H1 (cell line): ENCODE data around the gene BCL11A. TPM values are rescaled to one million over a fixed set of nuclear protein-coding genes. Genes with fewer than 3 reads are reported as not detected.

Experiments
- CTCF ChIA-PET: fragments of 300-600 bp; sonication (Branson Sonifier 250); formaldehyde crosslinking; loops from one replicate; lab custom pipeline; 2021; ENCODE audit not compliant: partially characterized antibody; lab: Charles Lee
- POLR2A ChIA-PET: fragments of 300-600 bp; sonication (Branson Sonifier 250); formaldehyde crosslinking; loops from one replicate; lab custom pipeline; 2021; ENCODE audit warnings: inconsistent platforms; ENCODE audit not compliant: partially characterized antibody; lab: Charles Lee
- DNase-seq, 2 experiments: peaks; one replicate each; pipeline versions ENCODE4 v3.0.0 to v3.0.0-alpha.2; 2010 to 2022; ENCODE audit warnings: low spot score in 2 of 2, low read depth in 1 of 2, mixed read lengths in 1 of 2
- FAIRE-seq: peaks from 2 replicates; lab custom pipeline; 2011; peaks lifted over from hg19 to GRCh38; lab: Jason Lieb, UNC
- H2AFZ ChIP-seq: 2 replicates; pipeline ENCODE4 v1.8.1; 2012; ENCODE audit warnings: low read length, inconsistent platforms
- H2AK5ac ChIP-seq: 2 replicates; pipeline ENCODE4 v1.6.1; 2013; ENCODE audit warnings: low read depth, low read length
- H2BK120ac ChIP-seq: replicated peaks from 2 replicates; pipeline ENCODE3; 2013; ENCODE audit warnings: low read depth, low read length, inconsistent platforms
- H2BK12ac ChIP-seq: 2 replicates; pipeline ENCODE4 v1.6.1; 2013; ENCODE audit warnings: low read depth, low read length
- H2BK15ac ChIP-seq: 2 replicates; pipeline ENCODE4 v1.6.1; 2013; ENCODE audit warnings: low read length
- H2BK20ac ChIP-seq: 2 replicates; pipeline ENCODE4 v1.6.1; 2013; ENCODE audit warnings: low read length
- H2BK5ac ChIP-seq: 2 replicates; pipeline ENCODE4 v1.6.1; 2013; ENCODE audit warnings: low read depth, low read length
- H3K14ac ChIP-seq: 2 replicates; pipeline ENCODE4 v1.6.1; 2013; ENCODE audit warnings: inconsistent platforms; ENCODE audit not compliant: insufficient read length
- H3K18ac ChIP-seq: 2 replicates; pipeline ENCODE4 v1.6.1; 2013; ENCODE audit warnings: low read length; ENCODE audit errors: extremely low read depth
- H3K23ac ChIP-seq: 2 replicates; pipeline ENCODE4 v1.6.1; 2013; ENCODE audit warnings: inconsistent platforms; ENCODE audit not compliant: insufficient read length
- H3K23me2 ChIP-seq: 2 replicates; pipeline ENCODE4 v1.6.1; 2013; ENCODE audit warnings: low read depth, low read length
- H3K27ac ChIP-seq: 2 replicates; pipeline ENCODE4 v1.6.1; 2011; ENCODE audit warnings: low read depth, low read length, inconsistent platforms
- H3K27me3 ChIP-seq, 4 experiments: replicated peaks in 1 of 4; 1 replicate in 1 of 4; 2 replicates in 3 of 4; pipeline versions ENCODE4 v1.6.1 to v1.8.1; 2011 to 2013; ENCODE audit warnings: low read length in 3 of 4, mild to moderate bottlenecking in 3 of 4, inconsistent platforms in 2 of 4, mixed read lengths in 2 of 4, moderate library complexity in 1 of 4; ENCODE audit not compliant: control insufficient read depth in 3 of 4, insufficient read depth in 3 of 4; ENCODE audit errors: extremely low read depth in 1 of 4
- H3K36me3 ChIP-seq, 4 experiments: 2 replicates each; pipeline versions ENCODE4 v1.6.1 to v1.8.1; 2011 to 2013; ENCODE audit warnings: mild to moderate bottlenecking in 4 of 4, low read length in 3 of 4, moderate library complexity in 2 of 4, control low read depth in 1 of 4, inconsistent platforms in 1 of 4; ENCODE audit not compliant: insufficient read depth in 4 of 4, control insufficient read depth in 2 of 4
- H3K4ac ChIP-seq: replicated peaks from 2 replicates; pipeline ENCODE3; 2013; ENCODE audit warnings: low read length, low read depth, mixed read lengths, inconsistent platforms; ENCODE audit not compliant: insufficient read length
- H3K4me1 ChIP-seq, 4 experiments: replicated peaks in 1 of 4; 1 replicate in 1 of 4; 2 replicates in 3 of 4; pipeline versions ENCODE4 v1.6.1 to v1.8.1; 2011 to 2013; ENCODE audit warnings: low read length in 3 of 4, inconsistent platforms in 2 of 4, mixed read lengths in 1 of 4; ENCODE audit not compliant: insufficient read depth in 4 of 4, control insufficient read depth in 3 of 4
- H3K4me2 ChIP-seq, 2 experiments: 2 replicates each; pipeline versions ENCODE4 v1.6.1 to v1.8.1; 2011 to 2013; ENCODE audit warnings: low read depth in 2 of 2, low read length in 2 of 2, control low read depth in 1 of 2, inconsistent platforms in 1 of 2, mild to moderate bottlenecking in 1 of 2; ENCODE audit not compliant: insufficient read depth in 1 of 2
- H3K4me3 ChIP-seq, 4 experiments: fragments of 200-600, 300-600 bp in 1 of 4; sonication (generic), shearing (Covaris generic), sonication (Bioruptor Twin) in 1 of 4; 2 replicates each; pipeline versions ENCODE4 v1.5.1 to v1.8.1; 2011 to 2016; ENCODE audit warnings: low read length in 4 of 4, low read depth in 3 of 4, control low read depth in 2 of 4, inconsistent platforms in 2 of 4, mild to moderate bottlenecking in 2 of 4, mixed read lengths in 1 of 4, moderate library complexity in 1 of 4; ENCODE audit not compliant: insufficient read depth in 2 of 4; ENCODE audit errors: extremely low read depth in 1 of 4
- H3K56ac ChIP-seq: replicated peaks from 2 replicates; pipeline ENCODE3; 2013; ENCODE audit warnings: low read depth, mild to moderate bottlenecking, mixed read lengths, low read length, inconsistent platforms; ENCODE audit not compliant: insufficient read length
- H3K79me1 ChIP-seq: 2 replicates; pipeline ENCODE4 v1.6.1; 2013; ENCODE audit warnings: low read depth, low read length, control low read depth
- H3K79me2 ChIP-seq, 2 experiments: 2 replicates each; pipeline versions ENCODE4 v1.6.1 to v1.8.1; 2012 to 2013; ENCODE audit warnings: low read length in 2 of 2, mild to moderate bottlenecking in 2 of 2, inconsistent platforms in 1 of 2; ENCODE audit not compliant: insufficient read depth in 2 of 2, control insufficient read depth in 1 of 2
- H3K9ac ChIP-seq, 4 experiments: replicated peaks in 1 of 4; 1 replicate in 1 of 4; 2 replicates in 3 of 4; pipeline versions ENCODE4 v1.6.1 to v1.8.1; 2011 to 2013; ENCODE audit warnings: low read depth in 3 of 4, low read length in 3 of 4, control low read depth in 2 of 4, mild to moderate bottlenecking in 2 of 4, moderate library complexity in 2 of 4, inconsistent platforms in 1 of 4; ENCODE audit errors: extremely low read depth in 1 of 4
- H3K9me3 ChIP-seq, 2 experiments: 2 replicates each; pipeline versions ENCODE4 v1.6.1 to v1.8.1; 2012 to 2013; ENCODE audit warnings: mild to moderate bottlenecking in 2 of 2, moderate library complexity in 2 of 2, control low read depth in 1 of 2, inconsistent platforms in 1 of 2, low read depth in 1 of 2, low read length in 1 of 2, mixed read lengths in 1 of 2; ENCODE audit not compliant: insufficient read depth in 2 of 2
- H4K20me1 ChIP-seq, 2 experiments: replicated peaks in 1 of 2; 2 replicates each; pipeline versions ENCODE3 to v1.8.1; 2011 to 2013; ENCODE audit warnings: inconsistent platforms in 2 of 2, low read length in 2 of 2, mild to moderate bottlenecking in 1 of 2; ENCODE audit not compliant: insufficient read depth in 2 of 2, control insufficient read depth in 1 of 2
- H4K5ac ChIP-seq: 2 replicates; pipeline ENCODE4 v1.6.1; 2013; ENCODE audit warnings: low read length, low read depth, mixed read lengths, inconsistent platforms; ENCODE audit not compliant: insufficient read length
- H4K8ac ChIP-seq: 2 replicates; pipeline ENCODE4 v1.8.0; 2013; ENCODE audit warnings: mild to moderate bottlenecking, moderate library complexity, low read length, inconsistent platforms; ENCODE audit not compliant: insufficient read depth; ENCODE audit errors: extremely low read depth
- H4K91ac ChIP-seq: replicated peaks from 2 replicates; pipeline ENCODE3; 2013; ENCODE audit warnings: low read length, mixed read lengths, inconsistent platforms; ENCODE audit not compliant: insufficient read length
- WGBS, 2 experiments: shearing (Covaris generic) in 1 of 2; methylation state at CpG; one replicate each; pipeline versions ENCODE4 v1.1.6 to v1.1.7; 2013 to 2015; ENCODE audit warnings: low lambda C conversion rate in 2 of 2, mixed read lengths in 2 of 2, inconsistent platforms in 1 of 2, low coverage in 1 of 2, missing lambda C conversion rate in 1 of 2; ENCODE audit not compliant: insufficient replicate concordance in 2 of 2, insufficient coverage in 1 of 2, insufficient read length in 1 of 2; ENCODE audit errors: extremely low coverage in 1 of 2, missing lambda C conversion rate in 1 of 2; 5-methylcytosine and 5-hydroxymethylcytosine counted together
- polyA plus RNA-seq, 7 experiments: library from polyadenylated mRNA; depleted of rRNA in 3 of 7; stranded (reverse) in 5 of 7; unstranded in 2 of 7; fragments of >200 nt in 5 of 7; fragments of 200-250 nt in 2 of 7; gene quantifications; 1 replicate in 5 of 7; 2 replicates in 1 of 7; 4 replicates in 1 of 7; pipeline versions ENCODE4 v1.2.1 to v1.2.3, GENCODE V29; 2011 to 2013; ENCODE audit warnings: missing spikeins in 2 of 7, mixed read lengths in 2 of 7
- total RNA-seq: library from RNA; stranded (reverse); fragmentation: NEBNext Ultra II Directional; extraction: Animal tissue kit (Norgen Biotek cat#: 25700); gene quantifications from 2 replicates; pipeline ENCODE4 v1.2.1, GENCODE V29; 2021

BCL11A gene
- total and polyA plus RNA-seq, 2 of the 8 experiments (the other 6 are each of a cell fraction or from before 2014, with no cell fraction given): 11.9 to 59.3 TPM

DNA sequence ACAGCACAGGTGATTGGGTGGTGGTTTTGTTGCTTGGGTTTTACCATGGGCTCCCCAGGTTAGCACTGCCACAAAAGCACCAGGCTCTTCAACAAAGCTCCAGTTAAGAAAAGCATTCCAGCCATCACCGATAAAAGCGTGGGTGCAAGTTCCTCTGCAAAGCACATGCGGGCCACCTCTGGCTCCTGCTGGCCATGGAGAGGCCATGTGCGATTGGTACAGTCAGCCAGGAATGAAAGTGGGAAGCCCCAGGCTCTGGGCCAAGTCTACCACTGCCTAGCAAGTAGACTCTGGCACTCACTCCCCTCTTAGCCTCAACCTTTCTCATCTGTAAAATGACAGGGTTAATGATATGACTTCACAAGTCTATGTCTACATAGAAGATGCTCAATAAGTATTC, 36.0 kb downstream of the BCL11A start:
- WGBS, 2 experiments: 94% methylated on average over 4 of the region's 4 CpGs; no CpG with 5 or more reads in 1 of the 2 experiments

More for the DNA sequence above, 36.0 kb downstream of the BCL11A start:
- DNase-seq: no peak
- Histone ChIP-seq H3K4me3 (no peak overlapping the region), H3K36me3 (peaks cover 0 to 20% (median 0%) of the 10 kb centered on the region in 4 experiments; a peak in 3 of 8 replicates), H3K27ac (no peak overlapping the region), H3K4ac (no peak overlapping the region), H3K79me2 (peaks cover 8 to 99% of the 10 kb centered on the region in 2 experiments; a peak in 3 of 4 replicates), H3K14ac (no peak overlapping the region), H2BK120ac (no peak overlapping the region), H2AK5ac (peak overlapping the region; percentile 88; the same call in 1 of the 2 replicates), H4K8ac (no peak overlapping the region), H2BK20ac (0 out of 2 replicates have a peak overlapping the region, but pooled peaks have one; percentile 75), H2BK5ac (peak overlapping the region; percentile 40; the same call in 1 of the 2 replicates), H2AFZ (no peak overlapping the region), H4K20me1 (peaks cover 3 to 10% of the 10 kb centered on the region in 2 experiments), H3K79me1 (peaks cover 25% of the 10 kb centered on the region), H3K23me2 (peaks cover 4% of the 10 kb centered on the region; the same call in 1 of the 2 replicates), H3K4me1 (peaks cover 21 to 57% (median 48%) of the 10 kb centered on the region in 4 experiments), H3K27me3 (no peaks in the 10 kb centered on the region), H2BK12ac (peak overlapping the region; percentile 62; the same call in 1 of the 2 replicates), H4K91ac (peak overlapping the region; percentile 11), H3K4me2 (no peak overlapping the region), H3K23ac (no peak overlapping the region), H4K5ac (no peak overlapping the region), H3K18ac (peak overlapping the region; percentile 52; the same call in 1 of the 2 replicates), H3K9me3 (no peaks in the 10 kb centered on the region), H2BK15ac (0 out of 2 replicates have a peak overlapping the region, but pooled peaks have one; percentile 47), H3K9ac (no peak overlapping the region), H3K56ac (no peak overlapping the region)
- POLR2A ChIA-PET: interaction anchor here (1.1 to 3.4 kb wide), 4 partner anchors 10 to 32 kb away, joined by 3 to 12 read pairs (median 4); no protein-coding TSS in a partner anchor
- CTCF ChIA-PET: interaction anchor here (0.8 to 2.0 kb wide), 7 partner anchors 32 to 181 kb away, joined by 3 to 6 read pairs (median 3); no protein-coding TSS in a partner anchor
- FAIRE-seq: no peak
